LNCaP clone FGC (cell line): ENCODE measurements around the gene LARP1B.

Experiments used
- DNase-seq: peaks from one replicate; pipeline ENCODE4 v3.0.0-alpha.2; 2011; ENCODE audit warnings: low read depth
- H3K4me3 ChIP-seq: 2 replicates; pipeline ENCODE4 v1.5.1; 2011; ENCODE audit warnings: mild to moderate bottlenecking, low read depth, low read length, control low read depth
- CTCF ChIP-seq: IDR thresholded peaks from 2 replicates; pipeline ENCODE4 v1.5.1; 2012; ENCODE audit warnings: mild to moderate bottlenecking; ENCODE audit not compliant: control insufficient read depth, insufficient read depth; ENCODE audit errors: extremely low read depth

The LARP1B gene

DNA sequence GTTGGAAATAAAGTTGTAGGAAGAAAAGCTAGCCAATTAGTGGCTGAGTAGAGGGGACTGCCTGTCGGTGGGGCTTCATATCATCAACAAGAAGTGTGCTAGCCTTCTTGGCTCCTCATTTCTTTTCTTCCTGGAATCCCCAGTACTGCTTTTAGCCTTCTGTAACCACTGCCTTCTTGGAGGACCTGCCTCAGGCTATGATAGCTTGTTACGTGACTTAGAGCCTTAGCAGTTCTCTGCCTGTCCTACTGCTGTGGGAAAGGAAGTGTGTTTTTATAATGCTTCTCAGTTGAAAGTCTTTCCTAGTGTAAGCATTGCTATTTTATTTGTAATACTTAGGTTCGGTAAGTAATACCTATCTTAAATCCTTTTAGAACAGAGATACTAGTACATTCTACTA is 61.9 kb downstream of the LARP1B start:
- no peak for DNase-seq
- no peak overlapping the region for H3K4me3 ChIP-seq
- no peak for TF ChIP-seq CTCF

GRCh38 chr4:128130621-128131020 is 69.5 kb downstream of the LARP1B start:
- TF ChIP-seq CTCF: no peak
- no peak overlapping the region for H3K4me3 ChIP-seq

GRCh38 chr4:128134925-128135324 is 73.8 kb downstream of the LARP1B start:
- no peak for TF ChIP-seq CTCF
- H3K4me3 ChIP-seq: no peak overlapping the region
- DNase-seq: no peak

More at GRCh38 chr4:128130621-128131020, 69.5 kb downstream of the LARP1B start:
- DNase-seq: no peak

DNA sequence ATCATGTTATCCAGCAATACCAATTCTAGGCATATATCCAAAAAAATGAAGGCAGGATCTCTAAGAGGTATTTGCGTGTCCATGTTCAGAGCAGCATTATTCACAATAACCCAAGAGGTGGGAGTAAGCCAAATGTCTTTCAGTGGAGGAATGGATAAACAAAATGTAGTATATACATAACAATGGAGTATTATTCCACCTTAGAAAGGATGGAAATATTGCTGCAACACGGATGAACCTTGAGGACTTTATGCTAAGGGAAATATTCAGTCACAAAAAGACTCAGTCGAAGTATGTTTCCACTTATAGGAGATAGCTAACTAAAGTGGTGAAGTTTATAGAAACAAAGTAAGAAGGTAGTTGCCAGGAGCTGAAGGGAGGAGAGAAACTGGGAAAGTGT is 74.3 kb downstream of the LARP1B start:
- no peak for TF ChIP-seq CTCF
- H3K4me3 ChIP-seq: no peak overlapping the region
- no peak for DNase-seq

DNA sequence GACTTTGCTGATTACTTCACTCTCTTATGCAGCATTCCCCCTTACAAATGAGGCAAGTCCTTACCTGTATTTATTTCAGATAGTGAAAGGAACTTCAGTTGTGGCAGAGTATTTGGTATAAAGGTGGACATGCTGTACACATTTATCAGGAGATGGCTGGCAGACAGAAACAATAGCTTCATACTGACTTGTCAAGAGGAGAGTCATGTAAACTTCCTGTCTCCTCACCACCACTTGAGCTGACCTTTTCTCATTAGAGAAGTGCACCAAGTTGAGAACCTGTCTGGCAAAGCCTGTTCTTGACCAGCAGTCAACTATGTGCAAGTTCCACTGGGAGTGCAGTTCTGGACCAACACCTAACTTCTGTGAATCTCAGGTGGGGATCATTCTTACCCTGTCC is 80.8 kb downstream of the LARP1B start:
- TF ChIP-seq CTCF: no peak
- DNase-seq: no peak
- no peak overlapping the region for H3K4me3 ChIP-seq

- no peak for DNase-seq
- TF ChIP-seq CTCF: no peak
- no peak overlapping the region for H3K4me3 ChIP-seq
These were observed 84.6 kb downstream of the LARP1B start for GRCh38 chr4:128145727-128146126.

GRCh38 chr4:128153800-128154199 is 92.7 kb downstream of the LARP1B start:
- no peak for TF ChIP-seq CTCF
- no peak overlapping the region for H3K4me3 ChIP-seq
- DNase-seq: peak; percentile 17
